IPS-15b (cell line): ENCODE results near the gene MAG.

ENCODE experiments used
- H3K27me3 ChIP-seq: one replicate; pipeline ENCODE4 v1.6.1; 2013; ENCODE audit warnings: low read length; ENCODE audit not compliant: control insufficient read depth, insufficient read depth
- H3K36me3 ChIP-seq: one replicate; pipeline ENCODE4 v1.6.1; 2013; ENCODE audit warnings: low read length; ENCODE audit not compliant: control insufficient read depth, insufficient read depth
- H3K4me1 ChIP-seq: one replicate; pipeline ENCODE4 v1.6.1; 2013; ENCODE audit warnings: mild to moderate bottlenecking, low read length; ENCODE audit not compliant: control insufficient read depth, insufficient read depth
- H3K4me3 ChIP-seq: one replicate; pipeline ENCODE4 v1.5.1; 2013; ENCODE audit warnings: low read depth, low read length
- H3K9ac ChIP-seq: one replicate; pipeline ENCODE4 v1.6.1; 2013; ENCODE audit warnings: low read depth, mild to moderate bottlenecking, low read length
- H3K9me3 ChIP-seq: one replicate; pipeline ENCODE4 v1.6.1; 2013; ENCODE audit warnings: mild to moderate bottlenecking, low read length; ENCODE audit not compliant: control insufficient read depth, insufficient read depth

MAG gene, protein sequence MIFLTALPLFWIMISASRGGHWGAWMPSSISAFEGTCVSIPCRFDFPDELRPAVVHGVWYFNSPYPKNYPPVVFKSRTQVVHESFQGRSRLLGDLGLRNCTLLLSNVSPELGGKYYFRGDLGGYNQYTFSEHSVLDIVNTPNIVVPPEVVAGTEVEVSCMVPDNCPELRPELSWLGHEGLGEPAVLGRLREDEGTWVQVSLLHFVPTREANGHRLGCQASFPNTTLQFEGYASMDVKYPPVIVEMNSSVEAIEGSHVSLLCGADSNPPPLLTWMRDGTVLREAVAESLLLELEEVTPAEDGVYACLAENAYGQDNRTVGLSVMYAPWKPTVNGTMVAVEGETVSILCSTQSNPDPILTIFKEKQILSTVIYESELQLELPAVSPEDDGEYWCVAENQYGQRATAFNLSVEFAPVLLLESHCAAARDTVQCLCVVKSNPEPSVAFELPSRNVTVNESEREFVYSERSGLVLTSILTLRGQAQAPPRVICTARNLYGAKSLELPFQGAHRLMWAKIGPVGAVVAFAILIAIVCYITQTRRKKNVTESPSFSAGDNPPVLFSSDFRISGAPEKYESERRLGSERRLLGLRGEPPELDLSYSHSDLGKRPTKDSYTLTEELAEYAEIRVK

DNA sequence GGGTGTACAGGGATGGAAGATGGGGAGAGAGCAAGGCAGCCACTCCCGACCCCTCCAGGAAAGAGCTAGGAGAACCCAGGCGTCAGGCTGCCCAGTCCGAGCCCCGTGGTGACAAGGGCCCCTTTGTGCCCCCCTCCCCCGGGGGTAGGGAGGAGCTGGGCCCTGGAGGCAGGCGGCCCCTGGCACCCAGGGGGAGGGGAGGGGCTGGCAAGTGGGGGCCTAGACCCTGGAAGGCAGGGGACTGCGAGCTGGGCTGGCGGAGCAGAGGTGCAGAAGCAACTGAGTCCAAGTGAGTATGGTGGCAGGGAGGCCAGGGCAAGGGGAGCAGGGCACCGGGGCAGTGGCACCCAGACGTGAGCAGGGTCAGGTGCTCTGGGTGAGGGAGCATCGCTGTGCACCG is at the start of gene MAG:
Gene MAG (plus strand): TSS at position 246 of the 400 bp plus-strand sequence. CDS start 3,248 bp downstream, outside the sequence.
- Histone ChIP-seq H3K9me3 (no peaks in the 10 kb centered on the region), H3K9ac (no peak within 1 kb of the TSS), H3K4me1 (no peaks in the 10 kb centered on the region), H3K4me3 (no peak within 1 kb of the TSS), H3K36me3 (no peaks in the 10 kb centered on the region), H3K27me3 (no peaks in the 10 kb centered on the region)

GRCh38 chr19:35246466-35247092 is 45.4 kb upstream of the MAG start:
- H3K36me3 ChIP-seq: peaks cover 14% of the 10 kb centered on the region
- no peak overlapping the region for H3K4me3 ChIP-seq
- no peaks in the 10 kb centered on the region for H3K9me3 ChIP-seq
- no peak overlapping the region for H3K9ac ChIP-seq
- no peaks in the 10 kb centered on the region for H3K27me3 ChIP-seq
- peaks cover 4% of the 10 kb centered on the region for H3K4me1 ChIP-seq

DNA sequence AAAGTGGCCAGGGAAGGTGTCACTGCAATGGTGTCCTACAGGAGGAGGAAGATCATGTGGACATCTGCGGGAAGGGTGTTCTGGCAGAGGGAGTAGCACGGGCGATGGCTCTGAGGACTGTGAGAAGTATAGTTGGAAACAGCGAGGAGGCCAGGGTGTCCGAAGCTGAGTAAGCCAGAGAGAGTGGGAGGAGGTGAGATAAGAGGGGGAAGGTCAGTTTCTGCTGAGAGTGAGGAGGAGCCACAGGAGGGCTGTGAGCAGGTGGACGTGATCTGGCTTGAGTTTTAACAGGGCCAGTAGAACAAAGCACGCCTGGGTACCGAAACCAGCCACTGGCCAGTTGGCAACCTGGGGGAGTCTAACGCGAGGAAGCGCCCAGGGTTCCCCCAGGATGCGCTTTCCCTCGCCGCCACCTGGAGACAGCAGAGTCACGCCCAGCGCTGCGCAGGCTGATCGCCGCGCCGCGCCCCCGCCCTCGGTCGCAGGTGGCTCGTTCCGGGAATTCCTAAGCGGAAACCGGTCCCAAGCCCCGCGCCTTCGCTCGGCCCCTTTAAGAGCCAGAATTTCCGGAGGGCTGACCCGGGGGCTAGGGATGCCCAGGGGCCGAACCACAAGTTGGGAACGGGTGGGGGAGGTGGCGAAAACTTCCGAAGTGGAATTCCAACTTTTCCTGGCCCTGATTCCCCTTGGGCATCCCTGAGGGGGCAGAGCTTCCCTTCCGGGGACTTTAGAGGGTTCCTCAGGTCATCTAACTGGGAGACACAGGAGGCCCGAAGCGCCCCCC is 44.2 kb upstream of the MAG start:
- Histone ChIP-seq H3K4me3 (peak overlapping the region; percentile 90), H3K27me3 (no peaks in the 10 kb centered on the region), H3K4me1 (peaks cover 4% of the 10 kb centered on the region), H3K36me3 (peaks cover 15% of the 10 kb centered on the region), H3K9me3 (no peaks in the 10 kb centered on the region), H3K9ac (peak overlapping the region; percentile 99)

GRCh38 chr19:35248310-35249145 is 43.4 kb upstream of the MAG start, which contains the start of gene LSR:
Gene LSR, plus strand, starts transcription at chr19:35249002. Its CDS starts 21 bp downstream, at chr19:35249023.
- Histone ChIP-seq H3K36me3 (peaks cover 18% of the 10 kb centered on the region), H3K9me3 (no peaks in the 10 kb centered on the region), H3K4me1 (peaks cover 4% of the 10 kb centered on the region), H3K9ac (peak within 1 kb of the TSS; percentile 99), H3K27me3 (no peaks in the 10 kb centered on the region), H3K4me3 (peak within 1 kb of the TSS; percentile 90)

DNA sequence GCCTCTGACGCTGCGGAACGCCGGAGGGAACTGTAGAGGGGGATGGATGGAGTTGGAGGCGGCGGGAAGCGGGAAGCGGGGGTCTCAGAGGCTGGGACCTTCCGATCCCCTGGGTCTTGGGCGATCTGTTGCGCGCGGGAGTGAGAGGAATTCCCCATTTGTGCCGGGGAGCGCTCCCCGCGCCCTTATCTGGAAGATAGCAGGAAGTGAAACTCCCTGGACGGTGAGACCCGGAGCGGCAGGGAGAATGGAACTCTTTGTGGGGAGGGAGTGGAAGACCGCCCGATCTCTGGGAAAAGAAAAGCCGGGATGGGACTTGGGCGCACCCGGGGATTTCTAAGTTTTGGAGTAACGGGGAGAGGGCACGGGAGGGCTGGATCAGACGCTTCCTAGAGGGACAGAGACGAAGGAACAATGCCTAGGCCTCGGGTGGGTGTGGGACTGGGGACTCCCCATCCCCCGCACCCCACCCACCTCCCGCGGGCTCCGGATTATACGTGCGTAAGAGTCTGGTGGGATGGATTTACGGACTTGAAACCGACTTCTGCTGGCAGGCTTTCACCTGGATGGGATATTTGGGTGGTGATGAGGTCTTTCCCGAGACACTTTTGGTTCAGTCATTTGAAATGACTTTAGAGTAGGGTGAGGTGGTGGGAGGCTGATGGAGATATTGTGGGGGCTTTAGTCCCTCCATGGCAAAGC is 42.7 kb upstream of the MAG start:
- peaks cover 6% of the 10 kb centered on the region for H3K4me1 ChIP-seq
- H3K9me3 ChIP-seq: no peaks in the 10 kb centered on the region
- peak overlapping the region; percentile 99 for H3K9ac ChIP-seq
- H3K4me3 ChIP-seq: peak overlapping the region; percentile 90
- peaks cover 23% of the 10 kb centered on the region for H3K36me3 ChIP-seq
- H3K27me3 ChIP-seq: no peaks in the 10 kb centered on the region

- Histone ChIP-seq H3K9me3 (no peaks in the 10 kb centered on the region), H3K4me1 (peaks cover 6% of the 10 kb centered on the region), H3K36me3 (peaks cover 31% of the 10 kb centered on the region), H3K9ac (peak overlapping the region; percentile 99), H3K4me3 (peak overlapping the region; percentile 90), H3K27me3 (no peaks in the 10 kb centered on the region)
These were observed 41.9 kb upstream of the MAG start for GRCh38 chr19:35249848-35250711.

- Histone ChIP-seq H3K9ac (no peak overlapping the region), H3K9me3 (no peaks in the 10 kb centered on the region), H3K4me1 (peaks cover 6% of the 10 kb centered on the region), H3K27me3 (no peaks in the 10 kb centered on the region), H3K36me3 (peaks cover 38% of the 10 kb centered on the region), H3K4me3 (no peak overlapping the region)
These were observed 40.5 kb upstream of the MAG start for GRCh38 chr19:35251456-35251855.

DNA sequence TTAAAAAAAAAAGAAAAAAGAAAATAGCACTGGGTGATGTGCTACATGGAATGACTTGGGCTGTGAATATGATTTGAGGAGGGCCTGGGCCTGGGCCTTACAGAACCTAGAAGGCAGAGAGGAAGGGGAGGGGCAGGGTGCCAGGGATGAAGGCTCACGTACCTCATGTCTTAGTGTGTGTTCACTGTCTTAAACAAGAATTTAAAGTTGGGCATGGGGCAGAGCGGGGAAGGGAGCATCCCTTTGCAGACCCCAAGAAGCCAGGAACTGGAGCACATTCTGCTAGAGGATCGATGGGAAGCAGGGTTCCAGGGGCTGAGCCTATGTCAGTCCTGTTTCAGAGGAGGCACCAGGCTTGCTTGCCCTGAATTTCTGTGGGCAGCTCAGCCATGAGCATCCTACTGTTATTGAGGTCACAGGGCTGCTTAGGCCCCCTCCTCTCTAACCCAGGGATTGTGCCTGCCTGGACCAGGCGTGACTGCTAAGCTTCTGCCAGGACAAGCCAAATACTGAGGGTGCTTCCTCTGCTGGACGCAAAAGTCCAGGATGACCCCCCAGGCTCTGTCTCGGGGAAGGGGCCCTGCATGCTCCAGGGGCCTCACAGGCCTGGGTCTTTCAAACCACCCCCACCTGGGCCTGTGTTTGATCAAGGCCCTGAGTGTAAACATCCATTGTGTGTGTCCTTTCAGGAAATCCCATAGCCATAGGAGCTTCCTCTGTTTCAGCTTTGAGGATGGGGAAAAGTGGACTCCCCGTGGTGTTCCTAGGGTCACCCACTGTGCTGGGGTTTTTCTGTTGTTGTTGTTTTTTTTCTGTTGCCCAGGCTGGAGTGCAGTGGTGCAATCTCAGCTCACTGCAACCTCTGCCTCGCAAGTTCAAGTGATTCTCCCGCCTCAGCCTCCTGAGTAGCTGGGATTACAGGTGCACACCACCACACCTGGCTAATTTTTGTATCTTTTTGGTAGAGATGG is 38.4 kb upstream of the MAG start:
- H3K27me3 ChIP-seq: no peaks in the 10 kb centered on the region
- no peaks in the 10 kb centered on the region for H3K9me3 ChIP-seq
- H3K36me3 ChIP-seq: peaks cover 50% of the 10 kb centered on the region
- no peak overlapping the region for H3K4me3 ChIP-seq
- no peak overlapping the region for H3K9ac ChIP-seq
- peaks cover 6% of the 10 kb centered on the region for H3K4me1 ChIP-seq
